Activated CD8-positive, alpha-beta T cell treated with anti-CD3 and anti-CD28 coated beads for 36 hours (primary cell): ENCODE results near the gene CHRM2. TPM values are rescaled to one million over a fixed set of nuclear protein-coding genes. Genes with fewer than 3 reads are reported as not detected.

ENCODE experiments used
- ATAC-seq: fragments of 200-7000 bp; cut with Tn5 transposase; one replicate; pipeline ENCODE4 v1.10.0; 2021; ENCODE audit warnings: mild to moderate bottlenecking, moderate library complexity
- CTCF ChIA-PET: fragments of 350-600 bp; sonication (Branson Sonifier 250); formaldehyde crosslinking; loops from one replicate; lab custom pipeline; 2021; ENCODE audit warnings: antibody characterized with exemption; lab: Charles Lee
- POLR2A ChIA-PET: fragments of 350-600 bp; sonication (Branson Sonifier 250); formaldehyde crosslinking; loops from one replicate; lab custom pipeline; 2021; ENCODE audit warnings: antibody characterized with exemption; lab: Charles Lee
- DNase-seq: peaks from one replicate; pipeline ENCODE4 v3.0.0-alpha.2; 2020
- H3K27ac Mint-ChIP-seq: one replicate; pipeline ENCODE4 v1.8.0; 2021; ENCODE audit warnings: mild to moderate bottlenecking, mixed read lengths
- H3K27me3 Mint-ChIP-seq: one replicate; pipeline ENCODE4 v1.8.0; 2021; ENCODE audit warnings: mixed read lengths
- H3K36me3 Mint-ChIP-seq: one replicate; pipeline ENCODE4 v1.8.0; 2021; ENCODE audit warnings: low read depth, mixed read lengths
- H3K4me1 Mint-ChIP-seq: one replicate; pipeline ENCODE4 v1.8.0; 2021; ENCODE audit warnings: low read depth, mixed read lengths
- H3K4me3 Mint-ChIP-seq: one replicate; pipeline ENCODE4 v1.8.0; 2021; ENCODE audit warnings: mild to moderate bottlenecking, moderate library complexity, mixed read lengths
- H3K9me3 Mint-ChIP-seq: one replicate; pipeline ENCODE4 v1.8.0; 2021; ENCODE audit warnings: mixed read lengths
- intact Hi-C: fragments of 100-400 bp; cut with micrococcal nuclease; formaldehyde crosslinking; loops from one replicate; pipeline ENCODE4 v1.10.0; 2022
- total RNA-seq, 2 experiments: library from RNA; stranded (reverse); gene quantifications; one replicate each; pipeline ENCODE4 v1.2.3, GENCODE V29; 2021
- TF ChIP-seq, protein P1 (sequence below): fragments of 200-600 bp; IDR thresholded peaks from one replicate; pipeline ENCODE4 v1.8.0; 2022; ENCODE audit warnings: antibody characterized with exemption, mild to moderate bottlenecking

Gene CHRM2
- total RNA-seq, 2 experiments from 2014 or later = not detected

DNA sequence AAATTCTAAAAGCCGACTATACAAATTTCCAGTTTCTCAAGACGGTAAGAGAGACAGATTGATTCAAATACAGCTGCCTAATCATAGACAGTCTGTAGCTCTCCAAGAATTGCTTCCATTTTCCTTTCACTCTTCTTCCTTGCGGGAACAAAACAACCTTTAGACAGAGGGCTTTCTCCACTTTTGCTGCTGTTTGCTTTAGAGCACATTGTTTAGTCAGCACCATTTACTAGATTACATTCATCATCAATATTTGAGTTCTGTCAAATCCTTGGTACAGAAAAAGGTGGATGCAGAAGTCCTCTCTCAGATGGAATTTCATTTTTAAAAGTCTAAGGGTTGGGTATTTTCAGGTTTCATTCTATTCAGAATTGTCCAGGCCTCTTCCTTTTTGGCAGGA is 137.4 kb downstream of the CHRM2 start:
- DNase-seq (no peak), ATAC-seq (no peak)
- POLR2A ChIA-PET = no interaction called here
- CTCF ChIA-PET = no interaction called here
- Mint-ChIP-seq H3K4me3 (no peak overlapping the region), H3K36me3 (no peaks in the 10 kb centered on the region), H3K4me1 (no peaks in the 10 kb centered on the region), H3K27me3 (no peaks in the 10 kb centered on the region), H3K27ac (no peak overlapping the region), H3K9me3 (peaks cover 3% of the 10 kb centered on the region)
- TF ChIP-seq, protein P1, sequence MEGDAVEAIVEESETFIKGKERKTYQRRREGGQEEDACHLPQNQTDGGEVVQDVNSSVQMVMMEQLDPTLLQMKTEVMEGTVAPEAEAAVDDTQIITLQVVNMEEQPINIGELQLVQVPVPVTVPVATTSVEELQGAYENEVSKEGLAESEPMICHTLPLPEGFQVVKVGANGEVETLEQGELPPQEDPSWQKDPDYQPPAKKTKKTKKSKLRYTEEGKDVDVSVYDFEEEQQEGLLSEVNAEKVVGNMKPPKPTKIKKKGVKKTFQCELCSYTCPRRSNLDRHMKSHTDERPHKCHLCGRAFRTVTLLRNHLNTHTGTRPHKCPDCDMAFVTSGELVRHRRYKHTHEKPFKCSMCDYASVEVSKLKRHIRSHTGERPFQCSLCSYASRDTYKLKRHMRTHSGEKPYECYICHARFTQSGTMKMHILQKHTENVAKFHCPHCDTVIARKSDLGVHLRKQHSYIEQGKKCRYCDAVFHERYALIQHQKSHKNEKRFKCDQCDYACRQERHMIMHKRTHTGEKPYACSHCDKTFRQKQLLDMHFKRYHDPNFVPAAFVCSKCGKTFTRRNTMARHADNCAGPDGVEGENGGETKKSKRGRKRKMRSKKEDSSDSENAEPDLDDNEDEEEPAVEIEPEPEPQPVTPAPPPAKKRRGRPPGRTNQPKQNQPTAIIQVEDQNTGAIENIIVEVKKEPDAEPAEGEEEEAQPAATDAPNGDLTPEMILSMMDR = no peak
- intact Hi-C loops = no loop called here

- intact Hi-C loops = no loop called here
- DNase-seq (no peak), ATAC-seq (no peak)
- TF ChIP-seq, protein P1 = no peak
- Mint-ChIP-seq H3K36me3 (no peaks in the 10 kb centered on the region), H3K27ac (no peak overlapping the region), H3K4me1 (no peaks in the 10 kb centered on the region), H3K27me3 (no peaks in the 10 kb centered on the region), H3K4me3 (no peak overlapping the region), H3K9me3 (peaks cover 3% of the 10 kb centered on the region)
- ChIA-PET CTCF (interaction anchor here (0.9 kb wide), 1 partner anchor 63 kb away, joined by 3 read pairs; no protein-coding TSS in a partner anchor), POLR2A (no interaction called here)
These were observed 137.8 kb downstream of the CHRM2 start for GRCh38 chr7:137006293-137006692.

DNA sequence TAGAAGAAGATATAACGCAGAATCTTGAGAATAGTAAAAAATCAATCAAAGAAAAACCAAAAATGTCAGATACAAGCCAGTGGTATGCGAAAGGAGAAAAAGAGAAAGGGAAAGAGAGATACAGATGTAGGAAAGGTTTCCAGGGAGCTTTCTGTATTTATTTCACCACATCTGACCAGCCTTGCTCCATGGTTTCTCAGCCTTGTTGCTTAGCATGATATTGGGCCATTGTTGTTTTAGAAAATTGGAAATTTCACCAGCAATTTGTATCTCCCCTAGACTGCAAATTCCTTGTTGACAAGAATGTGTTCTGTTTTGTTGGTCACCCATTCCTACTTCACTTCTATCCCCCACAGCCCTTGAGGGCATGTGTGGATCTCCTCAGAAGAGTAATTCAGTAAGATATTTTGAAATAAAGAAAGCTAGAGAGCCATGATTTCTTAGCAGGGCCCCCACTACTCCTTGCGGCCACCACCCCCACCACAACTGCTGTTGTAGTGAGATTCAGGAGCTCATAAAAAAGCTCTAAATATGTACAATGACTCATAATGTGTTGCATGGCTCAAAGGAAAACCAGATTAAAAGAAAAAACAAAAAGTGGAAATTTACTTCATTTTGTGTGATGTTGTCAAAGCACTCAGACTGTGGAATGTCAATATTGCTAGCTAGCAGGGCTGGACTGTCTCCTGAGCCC is 138.7 kb downstream of the CHRM2 start:
- Mint-ChIP-seq H3K9me3 (peaks cover 3% of the 10 kb centered on the region), H3K27me3 (no peaks in the 10 kb centered on the region), H3K4me1 (no peaks in the 10 kb centered on the region), H3K4me3 (no peak overlapping the region), H3K36me3 (no peaks in the 10 kb centered on the region), H3K27ac (no peak overlapping the region)
- TF ChIP-seq, protein P1 = no peak
- ChIA-PET CTCF (interaction anchor here (0.9 kb wide), 1 partner anchor 62 kb away, joined by 3 read pairs; no protein-coding TSS in a partner anchor), POLR2A (no interaction called here)
- ATAC-seq (no peak), DNase-seq (no peak)
- intact Hi-C loops = no loop called here

DNA sequence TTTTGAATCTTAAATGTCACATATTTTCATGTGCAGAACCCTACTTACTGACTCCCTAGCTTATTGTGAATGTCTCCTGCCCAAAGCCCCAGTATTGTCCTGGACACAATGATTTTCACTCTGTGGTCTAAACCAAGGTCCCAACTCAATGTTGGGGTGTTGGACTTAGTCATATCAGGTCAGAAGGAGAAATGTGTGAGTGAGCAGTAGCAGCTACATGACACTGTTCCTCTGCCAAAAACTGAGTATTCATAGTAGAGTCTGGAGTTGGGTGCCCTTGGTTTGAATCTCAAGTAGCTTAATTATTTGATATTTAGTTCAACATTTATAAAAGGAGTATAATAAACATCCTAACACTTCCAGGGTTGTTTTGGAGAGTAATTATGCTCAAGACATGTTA is 141.0 kb downstream of the CHRM2 start:
- Mint-ChIP-seq H3K27ac (no peak overlapping the region), H3K9me3 (no peaks in the 10 kb centered on the region), H3K36me3 (no peaks in the 10 kb centered on the region), H3K4me3 (no peak overlapping the region), H3K4me1 (no peaks in the 10 kb centered on the region), H3K27me3 (no peaks in the 10 kb centered on the region)
- TF ChIP-seq, protein P1 = no peak
- CTCF ChIA-PET = no interaction called here
- ATAC-seq (no peak), DNase-seq (no peak)
- POLR2A ChIA-PET = no interaction called here
- intact Hi-C loops = no loop called here

- ChIA-PET CTCF (no interaction called here), POLR2A (no interaction called here)
- ATAC-seq = no peak
- no peaks in the 10 kb centered on the region for H3K36me3 Mint-ChIP-seq
- DNase-seq = no peak
- intact Hi-C loops = no loop called here
- H3K27ac Mint-ChIP-seq = no peak overlapping the region
- no peak overlapping the region for H3K4me3 Mint-ChIP-seq
- TF ChIP-seq, protein P1 = no peak
- no peaks in the 10 kb centered on the region for H3K9me3 Mint-ChIP-seq
- H3K27me3 Mint-ChIP-seq = no peaks in the 10 kb centered on the region
- no peaks in the 10 kb centered on the region for H3K4me1 Mint-ChIP-seq
These were observed 146.6 kb downstream of the CHRM2 start for GRCh38 chr7:137015015-137015414.
